Mesenchymal stem cell (in vitro differentiated cells and primary cell): ENCODE data around the gene TRPM4.

Experiments used
- DNase-seq: peaks from one replicate; pipeline ENCODE4 v3.0.0-alpha.2; 2013
- H2AFZ ChIP-seq: one replicate; pipeline ENCODE4 v1.6.1; 2013; ENCODE audit warnings: low read depth, mild to moderate bottlenecking, control low read depth, inconsistent platforms, low read length, moderate library complexity
- H2AK5ac ChIP-seq: 2 replicates; pipeline ENCODE4 v1.6.1; 2013; ENCODE audit warnings: low read length, moderate library complexity, mild to moderate bottlenecking, inconsistent platforms; ENCODE audit not compliant: severe bottlenecking
- H2BK120ac ChIP-seq: one replicate; pipeline ENCODE4 v1.6.1; 2013; ENCODE audit warnings: low read depth, mild to moderate bottlenecking, inconsistent platforms, low read length, moderate library complexity
- H2BK12ac ChIP-seq, 2 experiments: one replicate each; pipeline ENCODE4 v1.6.1; 2013; ENCODE audit warnings: inconsistent platforms in 2 of 2, low read length in 2 of 2, mild to moderate bottlenecking in 2 of 2, moderate library complexity in 2 of 2, control low read depth in 1 of 2
- H2BK15ac ChIP-seq: one replicate; pipeline ENCODE4 v1.6.1; 2013; ENCODE audit warnings: mild to moderate bottlenecking, low read depth, inconsistent platforms; ENCODE audit not compliant: poor library complexity, severe bottlenecking
- H2BK5ac ChIP-seq: 2 replicates; pipeline ENCODE4 v1.6.1; 2013; ENCODE audit warnings: low read depth, mild to moderate bottlenecking, low read length, control low read depth, inconsistent platforms; ENCODE audit not compliant: poor library complexity, severe bottlenecking
- H3K14ac ChIP-seq, 2 experiments: one replicate each; pipeline ENCODE4 v1.6.1; 2013; ENCODE audit warnings: inconsistent platforms in 2 of 2, low read length in 2 of 2, control low read depth in 1 of 2, mild to moderate bottlenecking in 1 of 2, moderate library complexity in 1 of 2
- H3K18ac ChIP-seq, 2 experiments: one replicate each; pipeline ENCODE4 v1.6.1; 2013; ENCODE audit warnings: inconsistent platforms in 2 of 2, low read length in 2 of 2, control low read depth in 1 of 2, low read depth in 1 of 2, mild to moderate bottlenecking in 1 of 2
- H3K23ac ChIP-seq, 2 experiments: one replicate each; pipeline ENCODE4 v1.6.1; 2013; ENCODE audit warnings: inconsistent platforms in 2 of 2, low read length in 2 of 2, mild to moderate bottlenecking in 2 of 2, moderate library complexity in 2 of 2, control low read depth in 1 of 2
- H3K27ac ChIP-seq: 2 replicates; pipeline ENCODE4 v1.5.1; 2013; ENCODE audit warnings: mild to moderate bottlenecking, moderate library complexity, low read length, control low read depth, inconsistent platforms; ENCODE audit not compliant: poor library complexity, severe bottlenecking
- H3K27me3 ChIP-seq, 2 experiments: 2 replicates each; pipeline versions ENCODE4 v1.6.1 to v1.7.0; 2013; ENCODE audit warnings: low read length in 2 of 2, mild to moderate bottlenecking in 2 of 2, moderate library complexity in 2 of 2, control low read depth in 1 of 2, inconsistent platforms in 1 of 2; ENCODE audit not compliant: control insufficient read depth in 1 of 2, insufficient read depth in 1 of 2
- H3K36me3 ChIP-seq, 2 experiments: 2 replicates each; pipeline versions ENCODE4 v1.6.1 to v1.7.0; 2013; ENCODE audit warnings: low read length in 2 of 2, control low read depth in 1 of 2, inconsistent platforms in 1 of 2, low read depth in 1 of 2, mild to moderate bottlenecking in 1 of 2; ENCODE audit not compliant: insufficient read depth in 2 of 2, control insufficient read depth in 1 of 2
- H3K4ac ChIP-seq, 2 experiments: one replicate each; pipeline ENCODE4 v1.6.1; 2013; ENCODE audit warnings: inconsistent platforms in 2 of 2, low read length in 2 of 2, mild to moderate bottlenecking in 2 of 2, moderate library complexity in 2 of 2, control low read depth in 1 of 2, low read depth in 1 of 2
- H3K4me1 ChIP-seq: 2 replicates; pipeline ENCODE4 v1.6.1; 2013; ENCODE audit warnings: low read depth, low read length, control low read depth; ENCODE audit not compliant: control insufficient read depth, insufficient read depth
- H3K4me2 ChIP-seq: 2 replicates; pipeline ENCODE4 v1.6.1; 2013; ENCODE audit warnings: low read length, mild to moderate bottlenecking, inconsistent platforms; ENCODE audit not compliant: poor library complexity, severe bottlenecking
- H3K4me3 ChIP-seq, 2 experiments: 2 replicates each; pipeline versions ENCODE4 v1.5.1 to v1.7.0; 2013; ENCODE audit warnings: low read length in 2 of 2, mild to moderate bottlenecking in 2 of 2, control low read depth in 1 of 2, low read depth in 1 of 2; ENCODE audit not compliant: insufficient read depth in 1 of 2
- H3K79me1 ChIP-seq: replicated peaks from 2 replicates; pipeline ENCODE4 v1.6.1; 2013; ENCODE audit warnings: mild to moderate bottlenecking, control low read depth, low read length, inconsistent platforms; ENCODE audit not compliant: poor library complexity, severe bottlenecking
- H3K9ac ChIP-seq: 2 replicates; pipeline ENCODE4 v1.7.0; 2013; ENCODE audit warnings: mild to moderate bottlenecking, low read length, moderate library complexity
- H3K9me3 ChIP-seq: 2 replicates; pipeline ENCODE4 v1.7.0; 2013; ENCODE audit warnings: mild to moderate bottlenecking, low read length; ENCODE audit not compliant: control insufficient read depth
- H4K8ac ChIP-seq: one replicate; pipeline ENCODE4 v1.6.1; 2013; ENCODE audit warnings: inconsistent platforms, mild to moderate bottlenecking, low read length, moderate library complexity
- H4K91ac ChIP-seq: one replicate; pipeline ENCODE4 v1.6.1; 2013; ENCODE audit warnings: mild to moderate bottlenecking, low read length, inconsistent platforms
- WGBS: methylation state at CpG from one replicate; pipeline ENCODE4 v1.1.7; 2013; ENCODE audit warnings: mixed read lengths; 5-methylcytosine and 5-hydroxymethylcytosine counted together

The TRPM4 gene

GRCh38 chr19:49224879-49225278 is 67.3 kb downstream of the TRPM4 start:
- H3K4me3 ChIP-seq = no peak overlapping the region
- no peak overlapping the region for H3K18ac ChIP-seq
- H3K14ac ChIP-seq = no peak overlapping the region
- H3K4me1 ChIP-seq = no peaks in the 10 kb centered on the region
- H3K4ac ChIP-seq = no peak overlapping the region
- H3K27ac ChIP-seq = no peak overlapping the region
- H3K9me3 ChIP-seq = no peaks in the 10 kb centered on the region
- 37% methylated on average over 6 of the region's 8 CpGs for WGBS
- no peaks in the 10 kb centered on the region for H3K36me3 ChIP-seq
- H2BK12ac ChIP-seq = no peak overlapping the region
- no peak overlapping the region for H2AFZ ChIP-seq
- H3K9ac ChIP-seq = no peak overlapping the region
- H4K91ac ChIP-seq = no peak overlapping the region
- no peak overlapping the region for H2BK5ac ChIP-seq
- no peaks in the 10 kb centered on the region for H3K27me3 ChIP-seq
- H3K79me1 ChIP-seq = no peaks in the 10 kb centered on the region
- no peak overlapping the region for H3K4me2 ChIP-seq
- H4K8ac ChIP-seq = no peak overlapping the region
- no peak overlapping the region for H2AK5ac ChIP-seq
- no peak overlapping the region for H2BK120ac ChIP-seq
- no peak overlapping the region for H3K23ac ChIP-seq
- peak; percentile 61 for DNase-seq
- no peak overlapping the region for H2BK15ac ChIP-seq

DNA sequence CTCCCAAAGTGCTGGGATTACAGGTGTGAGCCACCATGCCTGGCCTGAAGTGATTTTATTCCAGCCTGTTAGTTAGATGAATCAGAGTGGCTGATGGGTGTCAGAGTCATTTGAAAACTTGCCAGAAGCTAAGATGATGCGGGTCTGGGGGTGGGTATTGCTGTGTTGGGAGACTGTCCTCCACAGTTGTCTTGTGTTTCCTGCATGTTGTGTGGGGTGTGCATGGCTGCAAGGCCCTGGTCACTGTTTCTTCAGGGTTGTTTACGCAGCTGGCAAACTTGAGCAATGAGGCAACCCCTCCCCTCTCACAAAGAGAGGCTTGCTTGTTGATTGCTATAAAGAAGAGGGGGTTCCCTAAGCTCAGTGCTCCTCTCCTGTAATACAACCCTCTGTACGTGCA is 71.8 kb downstream of the TRPM4 start:
- H3K18ac ChIP-seq = no peak overlapping the region
- H3K36me3 ChIP-seq = no peaks in the 10 kb centered on the region
- DNase-seq = peak; percentile 8
- no peak overlapping the region for H3K4me3 ChIP-seq
- H3K4ac ChIP-seq = no peak overlapping the region
- no peak overlapping the region for H3K23ac ChIP-seq
- no peak overlapping the region for H2BK120ac ChIP-seq
- no peak overlapping the region for H2BK15ac ChIP-seq
- no peak overlapping the region for H2BK12ac ChIP-seq
- H4K8ac ChIP-seq = no peak overlapping the region
- no peak overlapping the region for H3K9ac ChIP-seq
- no peak overlapping the region for H4K91ac ChIP-seq
- peaks cover under 1% of the 10 kb centered on the region for H3K4me1 ChIP-seq
- H2BK5ac ChIP-seq = no peak overlapping the region
- 100% methylated on average over 1 of the region's 3 CpGs for WGBS
- H3K14ac ChIP-seq = no peak overlapping the region
- no peak overlapping the region for H2AFZ ChIP-seq
- H3K4me2 ChIP-seq = no peak overlapping the region
- H2AK5ac ChIP-seq = no peak overlapping the region
- H3K27me3 ChIP-seq = peaks cover 0 to 2% of the 10 kb centered on the region in 2 experiments
- H3K79me1 ChIP-seq = no peaks in the 10 kb centered on the region
- no peaks in the 10 kb centered on the region for H3K9me3 ChIP-seq
- no peak overlapping the region for H3K27ac ChIP-seq

DNA sequence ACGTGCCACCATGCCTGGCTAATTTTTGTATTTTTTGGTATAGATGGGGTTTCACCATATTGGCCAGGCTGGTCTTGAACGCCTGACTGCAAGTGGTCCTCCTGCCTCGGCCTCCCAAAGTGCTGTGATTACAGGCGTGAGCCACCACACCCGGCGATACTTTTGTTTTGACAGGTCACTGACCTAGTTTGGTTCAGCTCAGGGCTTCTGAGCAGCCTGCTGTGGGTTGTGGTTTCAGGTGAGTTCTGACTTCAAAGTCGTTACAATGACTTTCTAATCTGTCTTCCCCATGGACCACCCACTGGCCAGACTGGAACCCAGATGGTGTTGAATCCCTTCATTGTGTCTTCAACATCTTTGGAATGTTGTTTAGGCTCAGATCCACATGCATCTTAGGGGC is 73.8 kb downstream of the TRPM4 start:
- no peak overlapping the region for H2BK12ac ChIP-seq
- no peak overlapping the region for H3K4me2 ChIP-seq
- H4K8ac ChIP-seq = no peak overlapping the region
- 82% methylated on average over 7 of the region's 7 CpGs for WGBS
- H3K79me1 ChIP-seq = no peaks in the 10 kb centered on the region
- no peak for DNase-seq
- no peak overlapping the region for H4K91ac ChIP-seq
- peaks cover 2% of the 10 kb centered on the region for H3K4me1 ChIP-seq
- no peak overlapping the region for H2AK5ac ChIP-seq
- no peak overlapping the region for H3K18ac ChIP-seq
- no peak overlapping the region for H2BK15ac ChIP-seq
- no peak overlapping the region for H2BK120ac ChIP-seq
- no peaks in the 10 kb centered on the region for H3K36me3 ChIP-seq
- no peak overlapping the region for H2AFZ ChIP-seq
- no peak overlapping the region for H3K27ac ChIP-seq
- no peak overlapping the region for H3K9ac ChIP-seq
- no peaks in the 10 kb centered on the region for H3K9me3 ChIP-seq
- no peak overlapping the region for H3K4me3 ChIP-seq
- no peak overlapping the region for H3K14ac ChIP-seq
- peaks cover 0 to 15% of the 10 kb centered on the region in 2 experiments for H3K27me3 ChIP-seq
- H3K4ac ChIP-seq = no peak overlapping the region
- no peak overlapping the region for H2BK5ac ChIP-seq
- no peak overlapping the region for H3K23ac ChIP-seq

GRCh38 chr19:49231804-49232203 is 74.2 kb downstream of the TRPM4 start:
- H2BK120ac ChIP-seq = no peak overlapping the region
- H2BK12ac ChIP-seq = no peak overlapping the region
- no peak overlapping the region for H2AFZ ChIP-seq
- no peak overlapping the region for H3K14ac ChIP-seq
- no peak overlapping the region for H3K18ac ChIP-seq
- H2BK15ac ChIP-seq = no peak overlapping the region
- H4K8ac ChIP-seq = no peak overlapping the region
- H4K91ac ChIP-seq = no peak overlapping the region
- WGBS = 72% methylated on average over 7 of the region's 9 CpGs
- H2BK5ac ChIP-seq = no peak overlapping the region
- H3K36me3 ChIP-seq = no peaks in the 10 kb centered on the region
- H3K4ac ChIP-seq = no peak overlapping the region
- no peak overlapping the region for H3K4me3 ChIP-seq
- H3K79me1 ChIP-seq = no peaks in the 10 kb centered on the region
- no peak for DNase-seq
- H3K27ac ChIP-seq = no peak overlapping the region
- peaks cover 0 to 15% of the 10 kb centered on the region in 2 experiments for H3K27me3 ChIP-seq
- peaks cover 2% of the 10 kb centered on the region for H3K4me1 ChIP-seq
- no peaks in the 10 kb centered on the region for H3K9me3 ChIP-seq
- no peak overlapping the region for H2AK5ac ChIP-seq
- no peak overlapping the region for H3K4me2 ChIP-seq
- H3K9ac ChIP-seq = no peak overlapping the region
- H3K23ac ChIP-seq = no peak overlapping the region
